NOMO-1 treated with dmso at 0.1 percent for 144 hours (cell line): ENCODE data around the gene FAM171A1.

ENCODE experiments used
- DNase-seq: peaks from one replicate; lab custom pipeline; 2025; ENCODE audit not compliant: unreplicated experiment; lab: John Stamatoyannopoulos, UW

The FAM171A1 gene

DNA sequence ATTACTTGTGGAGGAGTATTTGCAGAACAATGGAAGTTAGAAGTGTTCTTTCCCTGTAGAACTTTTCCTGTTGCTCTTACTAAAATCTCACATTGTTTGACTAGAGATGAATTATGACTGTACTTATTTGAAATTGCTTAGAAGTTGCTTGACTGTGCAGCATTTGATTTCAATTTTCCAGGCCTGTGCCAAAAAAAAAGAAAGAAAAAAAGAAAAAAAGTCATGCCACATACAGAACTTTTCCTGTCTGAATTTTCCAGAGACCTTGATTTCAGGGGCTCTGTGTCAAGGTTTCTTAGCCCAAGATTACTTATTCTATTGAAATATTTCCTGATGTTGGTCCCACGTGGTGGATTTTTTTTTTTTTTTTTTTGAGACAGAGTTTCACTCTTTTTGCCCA is 3.5 kb upstream of the FAM171A1 start:
- DNase-seq: no peak

DNA sequence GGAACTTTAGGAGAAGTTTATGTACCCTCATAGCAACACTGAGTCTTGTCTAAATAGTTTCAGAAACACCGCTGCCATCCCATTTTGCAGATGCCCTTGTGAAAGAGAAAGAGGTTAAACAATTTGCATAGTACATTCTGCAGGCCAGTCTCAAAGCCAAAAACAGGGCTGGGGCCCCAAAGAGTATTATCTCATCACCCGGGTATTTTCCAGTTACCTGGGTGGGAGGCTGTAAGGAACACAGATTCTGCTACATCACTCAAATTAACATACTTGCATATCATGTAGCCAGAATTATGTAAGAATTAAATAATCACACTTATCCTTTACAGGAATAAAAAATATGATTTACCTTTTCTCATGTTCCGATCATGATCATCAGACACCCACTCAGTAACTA is 3.1 kb upstream of the FAM171A1 start:
- no peak for DNase-seq

DNA sequence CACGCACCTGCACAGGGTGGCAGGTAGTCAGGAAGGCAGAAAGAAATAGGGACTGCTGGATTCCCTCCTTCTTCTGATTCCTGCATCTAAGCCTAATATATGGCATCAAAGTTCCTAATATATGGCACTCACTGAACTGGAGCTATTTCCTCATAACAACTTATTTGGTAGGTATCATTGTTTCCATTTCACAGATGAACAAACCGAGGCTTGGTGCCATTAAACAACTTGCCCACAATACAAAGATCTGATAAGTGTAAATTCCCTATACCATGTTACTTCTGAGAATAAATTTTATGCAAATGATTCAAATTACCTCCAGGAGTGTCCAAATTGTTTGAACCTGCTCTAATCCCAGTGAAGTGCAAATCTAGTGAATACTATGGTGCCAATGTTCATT is 2.1 kb upstream of the FAM171A1 start:
- DNase-seq: no peak

DNA sequence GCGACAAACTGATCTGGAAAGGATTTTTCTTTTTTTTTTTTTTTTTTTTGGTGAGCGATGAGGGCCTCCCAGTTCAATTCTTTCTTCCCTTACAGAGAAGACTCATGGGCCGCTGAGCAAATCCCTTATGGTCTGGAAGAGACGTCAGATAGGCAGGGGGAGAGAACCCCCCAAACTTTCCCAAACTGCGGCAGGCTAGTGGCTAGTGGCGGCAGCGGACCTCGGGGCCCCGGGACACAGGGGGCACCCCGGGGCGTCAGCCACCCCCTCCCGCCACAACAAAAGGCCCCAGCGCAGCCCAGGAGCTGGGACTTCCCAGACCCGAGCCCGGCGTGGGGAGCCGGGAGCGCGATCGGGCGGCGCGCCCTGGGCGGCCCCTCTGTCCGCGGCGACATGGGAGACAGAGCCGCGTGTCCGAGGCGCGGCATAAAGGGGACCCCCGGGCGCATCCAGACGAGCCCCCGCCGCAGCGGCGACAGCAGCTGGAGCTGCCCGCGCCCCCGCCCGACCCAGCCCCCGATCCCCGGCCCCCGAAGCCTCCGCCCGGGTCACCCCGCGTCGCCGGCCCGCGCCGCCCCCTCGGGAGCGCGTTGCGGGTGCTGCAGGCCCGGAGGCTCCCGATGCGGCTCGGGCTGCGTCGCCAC is 755 bp downstream of the FAM171A1 start:
- no peak for DNase-seq

DNA sequence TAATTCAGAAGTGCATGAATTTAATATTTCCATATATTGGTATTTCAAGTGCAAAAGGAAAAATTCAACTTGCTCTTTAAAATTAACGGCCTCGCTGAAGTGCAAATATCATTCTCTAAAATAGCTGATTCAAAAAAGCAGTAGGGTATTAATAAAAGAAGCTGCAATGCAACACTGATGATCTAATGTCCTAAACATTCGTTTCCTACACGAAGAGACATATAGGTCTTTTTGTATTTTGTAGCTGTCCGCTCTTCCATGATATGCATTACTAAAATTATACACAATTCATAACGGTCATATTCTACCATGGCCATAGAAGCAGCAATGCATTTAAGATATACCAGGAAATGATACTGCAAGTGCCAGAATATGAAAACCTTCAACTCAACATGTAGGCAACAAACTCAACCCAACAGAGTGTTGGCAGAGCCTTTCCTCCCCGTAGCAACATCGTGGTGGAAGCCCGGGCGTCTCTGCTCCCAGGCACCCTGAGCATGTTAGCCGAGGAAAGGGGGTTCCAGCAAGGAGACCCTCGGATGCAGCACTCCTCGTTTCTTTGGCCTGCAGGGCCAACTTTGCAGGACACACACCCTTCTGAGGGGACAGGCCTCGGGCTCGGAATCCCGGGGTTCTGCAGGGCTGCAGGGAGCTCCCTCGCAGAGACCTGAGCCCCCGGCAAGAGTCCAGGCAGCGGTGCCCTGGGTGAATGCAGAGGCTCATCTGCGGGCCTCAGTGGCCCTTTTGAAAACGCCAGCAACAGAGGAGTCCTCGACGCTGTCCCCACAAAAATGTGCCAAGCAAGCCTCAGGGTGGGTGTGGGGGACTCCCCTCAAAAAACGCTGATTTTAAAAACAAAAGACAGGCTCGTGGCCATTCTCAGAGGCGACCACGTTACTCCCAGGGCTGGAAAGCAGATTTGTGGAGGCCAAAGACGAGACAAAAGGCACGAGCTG is 1.6 kb downstream of the FAM171A1 start:
- no peak for DNase-seq

DNA sequence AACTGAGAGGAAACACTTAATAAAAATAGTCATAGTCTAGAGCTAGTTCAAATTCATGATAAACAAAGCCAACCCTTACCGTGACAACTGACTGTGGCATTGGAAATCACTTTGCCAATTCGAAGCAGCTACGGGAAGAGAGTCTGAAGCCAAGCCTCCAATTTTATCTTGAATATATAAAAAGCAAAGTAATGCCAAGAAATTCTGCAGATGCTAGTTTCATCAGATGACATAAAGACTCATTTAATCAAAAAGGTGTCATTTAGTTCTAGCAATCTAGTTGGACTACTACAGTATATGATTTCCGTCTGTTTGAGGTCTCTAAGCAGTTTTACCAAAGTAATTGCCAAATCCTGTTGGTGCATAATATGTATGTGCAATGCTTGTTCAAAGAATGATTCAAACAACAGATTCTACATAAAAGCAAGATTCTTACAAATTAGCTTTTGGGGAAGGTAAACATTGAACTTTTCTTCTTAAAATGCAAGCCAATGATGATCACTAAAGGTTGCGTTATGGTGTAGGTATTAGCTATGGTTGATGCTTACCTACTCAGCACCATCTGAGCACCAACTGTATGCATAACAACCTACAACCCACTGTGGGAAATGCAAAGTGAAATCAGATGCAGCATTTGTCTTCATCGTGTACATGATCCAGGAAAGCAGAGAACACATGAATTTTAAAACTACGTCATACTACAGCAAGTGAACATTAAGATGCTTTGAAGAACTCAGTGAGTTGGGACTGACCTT is 2.8 kb downstream of the FAM171A1 start:
- no peak for DNase-seq

DNA sequence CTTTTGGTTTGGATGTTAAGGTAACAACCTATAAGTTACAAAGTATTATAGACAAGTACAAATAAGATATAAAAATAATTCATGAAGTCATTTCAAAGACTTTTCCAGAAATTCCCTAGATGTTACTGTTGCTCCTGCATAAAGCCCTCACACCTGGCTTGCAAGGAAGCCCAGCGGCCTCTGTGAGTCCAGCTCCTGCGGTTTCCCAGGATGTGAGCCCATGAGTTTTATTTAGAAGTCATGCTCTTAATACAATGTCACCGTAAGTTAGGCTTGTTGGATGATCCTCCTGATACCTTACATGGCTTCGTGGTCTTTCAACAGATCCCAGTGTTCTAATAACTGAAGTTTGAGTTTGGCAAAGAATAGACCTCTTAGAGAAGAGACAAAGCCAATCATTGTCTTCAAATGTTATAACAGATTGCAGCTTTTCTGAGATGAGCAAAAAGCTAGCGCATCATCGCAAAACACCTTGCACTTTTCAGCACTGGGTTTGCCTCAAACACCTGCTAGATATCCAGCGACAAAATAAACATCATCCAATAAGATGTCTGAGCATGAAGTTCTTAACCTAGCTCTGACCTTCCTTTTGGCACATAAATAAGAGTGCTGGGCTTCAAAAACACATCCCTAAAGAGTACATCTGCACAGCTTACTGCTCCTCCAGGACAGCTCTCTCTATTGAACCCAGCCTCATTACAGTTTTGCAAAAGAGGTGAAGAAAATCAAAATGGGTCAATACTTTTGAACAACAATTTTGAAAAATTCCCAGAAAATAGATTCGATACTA is 3.6 kb downstream of the FAM171A1 start:
- DNase-seq: no peak

DNA sequence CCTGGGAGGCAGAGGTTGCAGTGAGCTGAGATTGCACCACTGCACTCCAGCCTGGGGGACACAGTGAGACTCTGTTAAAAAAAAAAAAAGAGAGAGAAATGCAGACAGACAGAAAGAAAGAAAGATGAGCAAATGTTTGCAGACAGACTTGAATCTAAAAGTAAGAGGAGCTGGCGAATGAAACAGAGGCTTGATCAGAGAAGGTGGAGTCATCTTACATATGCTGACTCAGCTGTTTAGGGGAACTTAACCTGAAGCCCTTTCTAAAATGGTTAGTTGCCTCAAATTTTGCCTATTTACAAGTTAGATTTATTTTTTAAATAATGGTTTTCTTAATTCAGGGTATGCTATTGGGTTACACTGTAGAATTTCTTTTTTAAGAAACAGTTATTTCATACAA is 5.4 kb downstream of the FAM171A1 start:
- no peak for DNase-seq

DNA sequence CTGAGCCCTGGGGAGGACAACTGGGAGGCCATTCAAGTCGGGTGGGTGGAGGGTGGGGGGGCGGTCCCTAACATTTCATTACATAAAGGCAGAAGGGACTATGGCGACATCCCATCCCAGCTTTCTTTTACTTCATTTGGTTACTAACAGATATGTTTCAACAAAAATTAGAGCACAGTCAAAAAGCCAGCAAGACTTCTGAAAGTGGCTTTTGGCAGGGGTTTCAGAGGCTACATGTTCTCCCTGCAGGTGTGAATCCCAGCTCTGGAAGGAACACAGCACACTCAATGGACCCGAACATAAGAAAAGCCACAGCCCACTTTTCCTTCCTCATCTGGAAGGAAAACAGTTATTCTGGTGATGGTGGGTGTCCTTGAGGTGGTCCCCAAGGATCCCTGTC is 7.1 kb downstream of the FAM171A1 start:
- no peak for DNase-seq

DNA sequence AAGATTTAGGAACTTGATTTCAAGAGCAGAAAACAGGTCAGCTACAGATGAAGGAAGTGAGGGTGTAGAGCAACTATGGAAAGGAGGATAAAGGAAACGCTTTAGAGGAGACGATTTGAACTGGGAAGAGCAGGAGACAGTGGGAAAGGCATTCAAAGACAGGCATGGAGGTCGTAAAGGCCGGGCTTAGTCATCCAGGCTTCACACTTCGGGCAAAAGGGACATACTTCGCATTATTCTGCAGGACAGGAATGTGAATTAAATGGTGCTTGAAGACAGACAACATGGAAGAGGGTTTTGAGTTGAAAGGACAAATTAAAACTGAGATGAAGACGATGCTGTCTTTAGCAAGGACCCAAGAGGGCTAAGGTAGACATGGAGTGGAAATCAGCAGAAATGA is 8.1 kb downstream of the FAM171A1 start:
- no peak for DNase-seq

DNA sequence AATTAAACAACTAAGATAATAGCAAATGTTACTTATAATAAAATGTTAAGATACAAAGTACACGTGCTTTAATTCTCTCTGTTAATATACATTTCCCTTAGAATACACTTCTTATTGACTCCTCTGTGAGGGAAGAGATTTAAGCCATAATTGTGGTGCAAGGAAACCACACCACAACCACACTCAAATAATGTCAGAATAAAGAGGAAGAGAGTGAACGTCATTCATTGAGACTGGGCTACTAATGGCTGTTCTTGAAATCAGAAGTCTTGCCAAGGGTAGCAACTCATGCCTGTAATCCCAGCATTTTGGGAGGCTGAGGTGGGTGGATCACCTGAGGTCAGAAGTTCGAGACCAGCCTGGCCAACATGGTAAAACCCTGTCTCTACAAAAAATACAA is 10.0 kb downstream of the FAM171A1 start:
- DNase-seq: peak; percentile 38

DNA sequence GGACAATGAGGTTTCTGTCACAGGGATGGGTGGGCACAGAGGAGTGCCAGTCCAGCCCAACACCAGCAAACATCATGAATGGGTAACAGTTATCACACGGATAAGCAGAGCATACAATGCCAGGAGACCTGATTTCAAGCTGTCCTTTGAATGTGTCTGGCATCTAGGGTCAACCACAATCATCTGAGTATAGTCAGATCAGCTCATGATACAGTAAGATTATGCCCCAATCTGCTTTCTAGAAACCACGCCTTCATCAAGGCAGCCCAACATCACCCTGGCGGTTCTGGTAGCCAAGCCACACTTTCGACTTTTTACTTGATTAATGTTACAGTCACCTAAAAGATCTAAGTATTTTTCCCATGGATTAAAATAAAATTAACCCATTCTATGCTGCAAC is 10.5 kb downstream of the FAM171A1 start:
- no peak for DNase-seq

DNA sequence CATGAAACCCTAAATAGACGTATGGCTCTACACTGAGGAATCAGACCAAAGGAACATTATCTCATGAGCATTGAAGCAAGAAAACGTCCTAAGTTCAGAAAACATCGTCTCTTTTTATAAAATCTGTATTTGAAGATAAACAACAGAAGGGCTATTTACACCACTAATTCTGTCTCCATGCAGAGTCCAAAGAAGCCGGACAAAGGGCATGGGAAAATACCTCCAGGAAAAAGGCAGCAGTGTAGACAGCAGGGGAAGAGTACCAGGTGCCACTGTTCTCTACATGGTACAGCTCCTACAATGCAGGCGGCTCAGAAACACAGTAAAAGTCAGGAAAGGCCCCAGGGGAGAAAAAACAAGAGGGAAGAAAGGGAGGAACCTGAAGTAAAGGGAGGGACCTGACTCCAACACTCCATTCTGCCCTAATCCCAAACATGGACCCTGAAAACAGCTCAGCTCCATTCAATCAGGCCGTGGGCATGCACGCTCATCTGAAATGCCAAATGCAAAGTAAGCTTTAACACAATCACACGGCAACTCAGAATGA is 17.5 kb downstream of the FAM171A1 start:
- no peak for DNase-seq

DNA sequence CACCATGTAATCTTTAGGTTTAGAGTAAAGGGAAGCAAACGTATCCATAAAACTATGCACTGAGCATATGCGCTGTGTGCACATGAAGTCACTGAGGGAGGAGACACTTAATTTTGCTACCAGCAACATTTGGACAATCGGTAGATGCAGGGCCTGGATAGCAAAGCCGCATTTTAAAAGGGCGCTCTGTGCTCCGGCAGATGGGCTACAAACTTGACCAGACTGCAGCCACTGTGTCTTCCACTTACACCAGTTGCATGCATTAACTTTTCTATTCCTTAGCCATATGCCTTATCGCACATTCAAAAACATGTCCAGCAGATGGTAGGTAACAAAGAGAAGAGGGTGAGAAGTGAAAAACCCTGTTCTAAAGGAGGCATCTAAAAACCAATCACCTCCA is 18.3 kb downstream of the FAM171A1 start:
- DNase-seq: no peak

DNA sequence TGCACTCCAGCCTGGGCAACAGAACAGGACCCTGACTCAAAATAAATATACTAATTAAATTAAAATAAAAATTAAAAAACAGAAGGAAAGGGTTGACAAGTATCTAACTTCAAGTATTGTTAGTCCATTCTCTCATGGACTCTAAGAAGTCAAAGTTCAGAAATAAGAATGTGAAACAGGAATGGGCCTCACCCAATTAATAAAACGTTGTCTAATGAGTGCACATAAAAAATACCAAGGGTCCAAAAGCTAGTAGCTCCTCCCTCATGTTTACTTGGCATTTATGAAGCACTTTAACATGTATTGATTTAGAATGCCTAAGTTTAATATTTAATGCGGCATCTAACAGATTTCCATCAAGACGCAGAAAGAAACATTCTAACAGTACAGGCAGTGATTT is 18.9 kb downstream of the FAM171A1 start:
- no peak for DNase-seq

DNA sequence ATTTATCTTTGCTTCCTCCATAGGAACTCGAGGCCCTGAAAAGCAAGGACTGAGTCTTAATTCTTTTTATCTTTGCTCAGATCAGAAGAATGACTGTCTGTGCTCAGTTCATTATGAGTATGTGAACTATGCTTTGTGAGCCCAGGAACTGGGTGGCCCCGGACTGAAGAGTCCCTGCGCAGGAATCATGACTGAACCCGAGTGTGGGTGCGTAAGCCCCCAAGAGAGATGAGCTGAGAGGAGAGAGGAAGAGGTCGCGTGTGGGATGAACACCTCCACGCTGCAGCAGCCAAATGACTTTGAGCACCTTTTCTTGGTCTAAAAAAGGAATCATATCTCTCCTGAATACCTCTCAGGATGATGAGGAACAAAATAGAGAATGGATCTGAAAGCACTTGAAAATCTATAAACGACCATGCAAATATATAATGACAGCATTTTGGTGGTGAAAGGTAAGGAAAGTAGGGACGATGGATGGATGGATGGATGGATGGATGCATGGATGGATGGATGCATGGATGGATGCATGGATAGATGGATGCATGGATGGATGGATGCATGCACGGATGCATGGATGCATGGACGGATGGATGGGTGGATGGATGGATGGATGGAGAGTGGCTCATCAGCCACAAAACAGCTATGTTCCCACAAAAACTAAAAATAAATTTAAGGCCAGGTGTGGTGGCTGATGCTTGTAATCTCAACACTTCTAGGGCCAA is 19.8 kb downstream of the FAM171A1 start:
- no peak for DNase-seq

DNA sequence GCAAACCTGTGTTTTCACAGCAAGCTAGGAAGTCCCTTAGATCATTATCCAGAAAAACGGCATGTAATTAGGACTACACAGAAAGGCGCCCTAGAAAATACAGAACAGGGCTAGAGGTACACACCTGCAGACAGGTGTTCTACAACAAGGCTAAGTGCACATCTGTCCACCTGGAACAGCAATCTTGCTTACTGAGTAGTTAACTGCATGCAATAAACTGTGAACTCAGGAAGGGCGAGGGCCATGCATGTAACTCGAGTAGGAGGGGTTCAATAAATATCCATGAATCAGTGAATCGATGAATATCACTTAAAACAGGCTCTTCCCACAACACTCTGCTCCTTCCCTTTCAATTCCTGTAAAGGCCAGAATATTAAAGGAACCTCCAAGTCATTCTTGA is 22.0 kb downstream of the FAM171A1 start:
- no peak for DNase-seq

DNA sequence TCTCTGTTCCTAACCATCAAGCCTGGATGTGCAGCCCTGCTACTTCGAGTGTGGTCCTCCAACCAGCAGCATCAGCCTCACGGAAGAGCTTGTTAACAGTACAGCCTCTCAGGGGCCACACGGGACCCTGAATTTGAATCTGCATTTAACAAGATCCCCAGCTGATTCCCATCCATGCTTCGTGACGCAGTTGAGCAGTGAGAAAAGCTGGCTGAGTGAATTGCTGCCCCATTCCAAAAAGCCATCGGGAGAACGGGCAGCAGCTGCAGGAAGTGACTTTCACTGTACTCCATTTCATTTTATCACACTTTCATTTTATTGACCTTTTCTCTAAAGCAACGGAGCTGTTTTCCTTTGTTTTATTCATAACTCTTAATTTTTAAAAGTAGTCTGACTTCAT is 22.5 kb downstream of the FAM171A1 start:
- DNase-seq: no peak

DNA sequence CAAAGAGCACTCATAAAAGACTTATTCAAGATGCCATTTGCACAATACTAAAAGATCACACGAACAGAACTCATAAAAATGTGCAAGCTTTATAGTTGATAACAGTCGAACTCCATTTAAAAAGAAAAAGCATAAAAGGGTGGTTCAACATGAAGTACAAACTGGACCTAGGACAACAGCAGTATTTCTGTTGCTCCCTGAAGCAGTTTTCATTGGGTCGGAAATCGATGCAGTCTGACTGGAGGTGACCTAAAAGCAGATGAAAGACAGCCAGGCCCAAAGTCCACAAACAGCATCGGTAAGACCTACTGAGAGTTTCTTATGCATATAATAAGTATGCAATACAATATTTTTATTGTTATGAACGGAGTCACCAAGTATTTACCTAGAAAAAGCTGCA is 23.9 kb downstream of the FAM171A1 start:
- no peak for DNase-seq
